ENCODE measurements around the gene CDCA5.

CDCA5 gene

DNA sequence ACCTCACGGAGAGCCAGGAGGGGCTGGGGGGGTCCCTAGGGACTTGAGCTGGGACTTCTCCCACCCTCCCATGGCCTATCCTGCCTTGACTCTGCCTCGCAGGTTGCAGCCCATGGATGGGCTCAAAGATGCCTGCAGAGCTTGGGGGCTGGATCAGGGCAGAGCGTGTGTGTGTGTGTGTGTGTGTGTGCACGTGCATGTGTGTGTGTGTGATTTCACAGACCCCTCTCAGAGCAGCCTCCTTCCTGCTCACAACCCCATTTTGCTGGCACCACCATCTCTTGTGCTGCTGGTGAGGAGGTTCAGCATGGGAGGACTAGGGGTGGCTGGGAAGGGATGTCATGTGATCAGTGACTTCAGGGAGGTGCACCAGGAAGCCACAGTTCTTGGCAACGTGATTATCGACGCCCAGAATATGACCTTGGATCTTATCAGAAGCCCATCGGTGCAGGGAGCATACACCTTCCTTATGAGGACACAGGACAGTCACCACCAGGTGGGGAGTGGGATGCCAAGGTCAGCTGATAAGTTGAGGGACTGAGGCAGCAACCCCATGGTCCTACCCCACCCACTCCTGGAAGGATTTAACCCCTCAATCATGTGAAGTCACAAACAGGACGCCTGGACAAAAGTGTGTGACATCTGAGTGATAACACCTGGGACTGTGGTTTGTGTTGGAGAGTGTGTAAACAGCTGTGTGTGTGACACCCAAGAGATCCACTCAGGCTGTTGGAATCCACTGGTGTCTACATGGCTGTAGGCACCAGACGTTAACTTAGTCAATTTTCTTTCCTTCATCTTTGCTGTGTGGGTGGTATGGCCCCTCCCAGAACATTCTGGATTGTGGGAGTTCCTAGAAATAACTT, 23.6 kb downstream of the CDCA5 start:
- no peaks in the 10 kb centered on the region for H3K27me3 ChIP-seq (ENCODE audit: insufficient read depth, low read length)
- H3K27ac ChIP-seq (ENCODE audit: low read length): no peak overlapping the region
- H3K36me3 ChIP-seq (ENCODE audit: insufficient read depth, low read depth, low read length): no peaks in the 10 kb centered on the region
- H3K4me3 ChIP-seq (ENCODE audit: low read length): no peak overlapping the region
- H3K9me3 ChIP-seq (ENCODE audit: insufficient read depth, low read depth, low read length): no peaks in the 10 kb centered on the region
- H3K9ac ChIP-seq (ENCODE audit: low read depth, low read length): no peak overlapping the region
- H3K4me1 ChIP-seq (ENCODE audit: insufficient read depth, low read length): no peaks in the 10 kb centered on the region

- H3K4me1 ChIP-seq (ENCODE audit: insufficient read depth, low read length): no peaks in the 10 kb centered on the region
Measured at GRCh38 chr11:65059523-65059922, 24.3 kb downstream of the CDCA5 start.

GRCh38 chr11:65058419-65059054, 25.3 kb downstream of the CDCA5 start, which contains the start of gene NAALADL1:
NAALADL1 (minus strand) TSS chr11:65058553; CDS start chr11:65058521, 32 bp downstream.
- no peak within 1 kb of the TSS for H3K27ac ChIP-seq (ENCODE audit: low read length)
- no peaks in the 10 kb centered on the region for H3K36me3 ChIP-seq (ENCODE audit: insufficient read depth, low read depth, low read length)
- H3K9ac ChIP-seq (ENCODE audit: low read depth, low read length): no peak within 1 kb of the TSS; the same call in 1 of the 2 replicates
- H3K4me3 ChIP-seq (ENCODE audit: low read length): no peak within 1 kb of the TSS
- H3K9me3 ChIP-seq (ENCODE audit: insufficient read depth, low read depth, low read length): no peaks in the 10 kb centered on the region
- H3K27me3 ChIP-seq (ENCODE audit: insufficient read depth, low read length): no peaks in the 10 kb centered on the region
- no peaks in the 10 kb centered on the region for H3K4me1 ChIP-seq (ENCODE audit: insufficient read depth, low read length)

More at GRCh38 chr11:65059523-65059922, 24.3 kb downstream of the CDCA5 start:
- no peak overlapping the region; the same call in 1 of the 2 replicates for H3K9ac ChIP-seq (ENCODE audit: low read depth, low read length)
- no peaks in the 10 kb centered on the region for H3K9me3 ChIP-seq (ENCODE audit: insufficient read depth, low read depth, low read length)
- no peaks in the 10 kb centered on the region for H3K27me3 ChIP-seq (ENCODE audit: insufficient read depth, low read length)
- H3K27ac ChIP-seq (ENCODE audit: low read length): no peak overlapping the region
- no peak overlapping the region for H3K4me3 ChIP-seq (ENCODE audit: low read length)
- H3K36me3 ChIP-seq (ENCODE audit: insufficient read depth, low read depth, low read length): no peaks in the 10 kb centered on the region

DNA sequence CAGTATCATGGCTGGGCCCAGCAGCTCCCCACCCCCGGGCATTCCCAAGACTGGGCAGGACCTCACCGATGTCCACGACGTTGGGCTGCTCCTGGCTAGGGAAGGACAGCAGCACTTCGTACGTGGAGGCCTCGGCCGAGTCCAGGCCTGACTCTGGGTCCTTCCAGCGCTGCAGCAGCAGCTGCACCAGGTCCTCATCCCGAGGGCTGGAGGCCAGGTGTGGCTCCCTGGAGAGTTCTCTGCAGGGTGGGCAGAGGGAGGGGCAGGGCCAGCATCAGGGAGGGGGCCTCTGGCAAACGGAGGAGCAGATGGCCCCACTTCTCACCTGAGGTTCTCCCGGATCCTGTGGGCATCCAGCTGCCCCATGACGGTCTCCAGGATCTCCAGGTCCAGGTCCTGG, 25.8 kb downstream of the CDCA5 start:
- Histone ChIP-seq H3K4me1 (ENCODE audit: insufficient read depth, low read length) (no peaks in the 10 kb centered on the region), H3K4me3 (ENCODE audit: low read length) (no peak overlapping the region), H3K9ac (ENCODE audit: low read depth, low read length) (no peak overlapping the region), H3K27me3 (ENCODE audit: insufficient read depth, low read length) (no peaks in the 10 kb centered on the region), H3K36me3 (ENCODE audit: insufficient read depth, low read depth, low read length) (no peaks in the 10 kb centered on the region), H3K9me3 (ENCODE audit: insufficient read depth, low read depth, low read length) (no peaks in the 10 kb centered on the region), H3K27ac (ENCODE audit: low read length) (no peak overlapping the region)

GRCh38 chr11:65057526-65057925, 26.3 kb downstream of the CDCA5 start:
- Histone ChIP-seq H3K4me1 (ENCODE audit: insufficient read depth, low read length) (no peaks in the 10 kb centered on the region), H3K27ac (ENCODE audit: low read length) (no peak overlapping the region), H3K36me3 (ENCODE audit: insufficient read depth, low read depth, low read length) (no peaks in the 10 kb centered on the region), H3K9me3 (ENCODE audit: insufficient read depth, low read depth, low read length) (no peaks in the 10 kb centered on the region), H3K27me3 (ENCODE audit: insufficient read depth, low read length) (no peaks in the 10 kb centered on the region), H3K4me3 (ENCODE audit: low read length) (no peak overlapping the region), H3K9ac (ENCODE audit: low read depth, low read length) (no peak overlapping the region)

DNA sequence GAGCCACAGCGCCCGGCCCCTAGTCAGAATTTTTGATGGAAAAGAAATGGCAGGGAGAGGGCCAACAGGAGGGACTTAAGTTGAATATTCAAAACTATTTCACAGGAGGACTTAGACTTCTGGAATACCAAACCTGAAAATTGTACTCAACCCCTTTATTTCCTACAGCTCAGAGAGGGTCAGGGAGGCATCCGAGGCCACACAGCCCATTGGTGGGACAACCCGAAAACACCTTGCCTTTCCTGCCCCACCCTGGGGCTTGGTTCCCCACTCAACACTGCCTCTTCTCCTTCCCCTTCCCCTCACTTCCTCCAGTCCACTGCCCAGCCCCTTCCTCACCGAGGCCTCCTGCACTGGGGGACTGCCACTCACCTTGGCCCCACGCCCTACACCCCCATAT, 26.8 kb downstream of the CDCA5 start:
- H3K4me1 ChIP-seq (ENCODE audit: insufficient read depth, low read length): no peaks in the 10 kb centered on the region
- no peaks in the 10 kb centered on the region for H3K36me3 ChIP-seq (ENCODE audit: insufficient read depth, low read depth, low read length)
- no peak overlapping the region for H3K9ac ChIP-seq (ENCODE audit: low read depth, low read length)
- H3K27ac ChIP-seq (ENCODE audit: low read length): no peak overlapping the region
- no peaks in the 10 kb centered on the region for H3K9me3 ChIP-seq (ENCODE audit: insufficient read depth, low read depth, low read length)
- no peak overlapping the region for H3K4me3 ChIP-seq (ENCODE audit: low read length)
- no peaks in the 10 kb centered on the region for H3K27me3 ChIP-seq (ENCODE audit: insufficient read depth, low read length)

DNA sequence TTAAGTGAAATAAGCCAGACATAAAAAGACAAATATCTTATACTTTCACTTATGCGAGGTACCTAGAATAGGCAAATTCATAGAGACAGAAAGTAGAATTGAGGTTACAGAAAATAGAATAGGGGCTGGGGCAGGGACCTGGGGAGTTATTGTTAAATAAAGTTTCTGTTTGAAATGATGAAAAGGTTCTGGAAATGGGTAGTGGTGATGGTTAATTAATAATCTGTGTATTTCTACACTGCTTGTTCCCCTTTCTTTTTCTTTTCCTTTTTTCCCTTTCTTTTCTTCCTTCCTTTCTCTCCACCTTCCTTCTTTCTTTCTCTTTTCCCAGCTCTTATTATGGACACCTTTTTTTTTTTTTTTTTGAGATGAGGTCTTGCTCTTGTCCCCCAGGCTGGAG, 28.3 kb downstream of the CDCA5 start:
- no peak overlapping the region for H3K27ac ChIP-seq (ENCODE audit: low read length)
- H3K9ac ChIP-seq (ENCODE audit: low read depth, low read length): no peak overlapping the region
- no peaks in the 10 kb centered on the region for H3K4me1 ChIP-seq (ENCODE audit: insufficient read depth, low read length)
- H3K9me3 ChIP-seq (ENCODE audit: insufficient read depth, low read depth, low read length): no peaks in the 10 kb centered on the region
- no peak overlapping the region for H3K4me3 ChIP-seq (ENCODE audit: low read length)
- H3K27me3 ChIP-seq (ENCODE audit: insufficient read depth, low read length): no peaks in the 10 kb centered on the region
- H3K36me3 ChIP-seq (ENCODE audit: insufficient read depth, low read depth, low read length): no peaks in the 10 kb centered on the region

GRCh38 chr11:65053827-65054508, 29.9 kb downstream of the CDCA5 start:
- no peak overlapping the region for H3K27ac ChIP-seq (ENCODE audit: low read length)
- H3K9ac ChIP-seq (ENCODE audit: low read depth, low read length): no peak overlapping the region
- H3K9me3 ChIP-seq (ENCODE audit: insufficient read depth, low read depth, low read length): no peaks in the 10 kb centered on the region
- H3K4me3 ChIP-seq (ENCODE audit: low read length): no peak overlapping the region
- no peaks in the 10 kb centered on the region for H3K36me3 ChIP-seq (ENCODE audit: insufficient read depth, low read depth, low read length)
- no peaks in the 10 kb centered on the region for H3K27me3 ChIP-seq (ENCODE audit: insufficient read depth, low read length)
- H3K4me1 ChIP-seq (ENCODE audit: insufficient read depth, low read length): no peaks in the 10 kb centered on the region

- H3K36me3 ChIP-seq (ENCODE audit: insufficient read depth, low read depth, low read length): no peaks in the 10 kb centered on the region
- no peaks in the 10 kb centered on the region for H3K4me1 ChIP-seq (ENCODE audit: insufficient read depth, low read length)
- H3K27me3 ChIP-seq (ENCODE audit: insufficient read depth, low read length): peaks cover 4% of the 10 kb centered on the region; the same call in 1 of the 2 replicates
- no peak overlapping the region for H3K27ac ChIP-seq (ENCODE audit: low read length)
- no peak overlapping the region for H3K9ac ChIP-seq (ENCODE audit: low read depth, low read length)
- H3K9me3 ChIP-seq (ENCODE audit: insufficient read depth, low read depth, low read length): no peaks in the 10 kb centered on the region
- no peak overlapping the region for H3K4me3 ChIP-seq (ENCODE audit: low read length)
Measured at GRCh38 chr11:65051398-65051858, 32.4 kb downstream of the CDCA5 start.

GRCh38 chr11:65047581-65048422, 36.0 kb downstream of the CDCA5 start:
- Histone ChIP-seq H3K27ac (ENCODE audit: low read length) (no peak overlapping the region), H3K4me1 (ENCODE audit: insufficient read depth, low read length) (no peaks in the 10 kb centered on the region), H3K27me3 (ENCODE audit: insufficient read depth, low read length) (peaks cover 4% of the 10 kb centered on the region; the same call in 1 of the 2 replicates), H3K9me3 (ENCODE audit: insufficient read depth, low read depth, low read length) (no peaks in the 10 kb centered on the region), H3K9ac (ENCODE audit: low read depth, low read length) (no peak overlapping the region), H3K36me3 (ENCODE audit: insufficient read depth, low read depth, low read length) (peaks cover 22% of the 10 kb centered on the region), H3K4me3 (ENCODE audit: low read length) (peak overlapping the region; percentile 43; the same call in 1 of the 2 replicates)

- peaks cover 4% of the 10 kb centered on the region; the same call in 1 of the 2 replicates for H3K27me3 ChIP-seq (ENCODE audit: insufficient read depth, low read length)
- no peak overlapping the region for H3K4me3 ChIP-seq (ENCODE audit: low read length)
- H3K9me3 ChIP-seq (ENCODE audit: insufficient read depth, low read depth, low read length): no peaks in the 10 kb centered on the region
- H3K4me1 ChIP-seq (ENCODE audit: insufficient read depth, low read length): no peaks in the 10 kb centered on the region
- peaks cover 22% of the 10 kb centered on the region for H3K36me3 ChIP-seq (ENCODE audit: insufficient read depth, low read depth, low read length)
- no peak overlapping the region for H3K9ac ChIP-seq (ENCODE audit: low read depth, low read length)
- no peak overlapping the region for H3K27ac ChIP-seq (ENCODE audit: low read length)
Measured at GRCh38 chr11:65045728-65046127, 38.1 kb downstream of the CDCA5 start.

Measured in iPS-20b (cell line).